ENCODE results near the gene CNBD2. TPM values are rescaled to one million over a fixed set of nuclear protein-coding genes. Genes with fewer than 3 reads are reported as not detected.
"Not testable (repeated sequence)": the region's sequence is repeated elsewhere in the genome, so short reads cannot be mapped to it uniquely, and the experiment has no call there.

The CNBD2 gene
- total RNA-seq, 1 donor from 2014 or later: 4.6 TPM

DNA sequence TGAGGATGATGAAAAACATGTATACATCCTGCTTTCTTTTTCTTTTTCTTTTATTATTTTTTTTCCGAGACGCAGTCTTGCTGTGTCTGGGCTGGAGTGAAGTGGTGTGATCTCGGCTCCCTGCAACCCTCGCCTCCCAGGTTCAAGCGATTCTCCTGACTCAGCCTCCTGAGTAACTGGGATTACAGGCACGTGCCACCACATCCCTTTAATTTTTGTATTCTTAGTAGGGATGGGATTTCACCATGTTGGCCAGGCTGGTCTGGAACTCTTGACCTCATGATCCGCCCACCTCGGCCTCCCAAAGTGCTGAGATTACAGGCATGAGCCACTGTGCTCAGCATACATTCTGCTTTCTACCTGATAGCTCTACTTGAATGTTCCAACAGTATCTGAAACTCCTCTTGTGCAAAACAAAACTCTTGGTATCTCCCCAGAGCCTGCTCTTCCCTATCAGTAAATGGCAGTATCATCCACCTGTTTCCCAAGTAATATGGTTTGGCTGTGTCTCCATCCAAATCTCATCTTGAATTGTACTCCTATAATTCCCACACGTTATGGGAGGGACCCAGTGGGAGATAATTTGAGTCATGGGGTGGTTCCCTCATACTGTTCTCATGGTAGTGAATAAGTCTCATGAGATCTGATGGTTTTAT is 85.6 kb downstream of the CNBD2 start:
- intact Hi-C loops (cut with micrococcal nuclease): loop anchor here (5.0 kb wide), 2 partner anchors 38 to 437 kb away; partner anchors contain the start of gene SPAG4

DNA sequence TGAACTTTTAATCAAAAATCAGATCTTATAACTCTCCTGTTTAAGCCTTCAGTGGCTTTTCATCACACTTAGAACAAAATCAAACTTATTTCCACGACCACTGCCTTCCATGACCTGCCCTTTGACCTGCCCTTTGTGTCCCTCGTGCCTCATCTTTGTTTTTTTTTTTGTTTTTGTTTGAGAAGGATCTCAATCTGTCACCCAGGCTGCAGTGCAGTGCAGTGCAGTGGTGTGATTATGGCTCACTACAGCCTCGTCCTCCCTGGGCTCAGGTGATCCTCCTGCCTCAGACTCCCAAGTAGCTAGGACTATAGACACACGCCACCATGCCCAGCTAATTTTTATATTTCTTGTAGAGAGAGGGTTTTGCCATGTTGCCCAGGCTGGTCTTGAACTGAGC is 86.8 kb downstream of the CNBD2 start:
- intact Hi-C loops (cut with micrococcal nuclease): no loop called here

DNA sequence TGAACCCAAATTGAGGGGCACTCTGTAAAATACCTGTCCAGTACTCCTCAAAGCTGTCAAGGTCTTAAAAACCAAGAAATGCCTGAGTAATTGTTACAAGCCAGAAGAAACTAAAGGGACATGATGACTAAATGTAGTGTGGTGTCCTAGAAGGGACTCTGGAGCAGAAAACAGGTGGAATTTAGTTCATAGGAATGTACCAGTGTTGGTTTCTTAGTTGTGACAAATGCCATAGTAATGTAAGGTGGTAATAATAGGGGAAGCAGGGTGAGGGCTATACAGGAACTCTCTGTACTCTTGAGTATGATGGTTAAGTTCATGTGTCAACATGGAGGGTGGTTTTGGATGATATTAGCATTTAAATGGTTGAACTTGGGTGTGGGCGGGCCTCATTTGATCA is 92.3 kb downstream of the CNBD2 start:
- intact Hi-C loops (cut with micrococcal nuclease): loop anchor here (10.0 kb wide), 3 partner anchors 316 to 516 kb away; partner anchors contain the start of genes ERGIC3 and RBM39

DNA sequence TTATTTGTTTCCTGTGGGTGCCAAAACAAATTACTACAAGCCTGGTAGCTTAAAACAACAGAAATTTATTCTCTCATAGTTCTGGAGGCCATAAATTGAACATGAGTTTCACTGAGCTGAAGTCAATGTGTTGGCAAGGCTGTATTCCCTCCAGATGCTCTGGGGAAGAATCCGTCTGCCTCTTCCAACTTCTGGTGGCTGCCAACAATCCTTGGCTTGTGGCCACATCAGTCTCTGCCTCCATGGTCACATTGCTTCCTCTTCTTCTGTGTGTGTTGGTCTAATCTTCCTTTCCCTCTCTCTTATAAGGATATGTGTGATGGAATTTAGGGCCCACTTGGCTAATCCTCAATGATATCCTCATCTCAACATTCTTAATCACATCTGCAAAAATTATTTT is 93.4 kb downstream of the CNBD2 start:
- intact Hi-C loops (cut with micrococcal nuclease): loop anchor here (10.0 kb wide), 3 partner anchors 317 to 517 kb away; partner anchors contain the start of genes ERGIC3 and RBM39

DNA sequence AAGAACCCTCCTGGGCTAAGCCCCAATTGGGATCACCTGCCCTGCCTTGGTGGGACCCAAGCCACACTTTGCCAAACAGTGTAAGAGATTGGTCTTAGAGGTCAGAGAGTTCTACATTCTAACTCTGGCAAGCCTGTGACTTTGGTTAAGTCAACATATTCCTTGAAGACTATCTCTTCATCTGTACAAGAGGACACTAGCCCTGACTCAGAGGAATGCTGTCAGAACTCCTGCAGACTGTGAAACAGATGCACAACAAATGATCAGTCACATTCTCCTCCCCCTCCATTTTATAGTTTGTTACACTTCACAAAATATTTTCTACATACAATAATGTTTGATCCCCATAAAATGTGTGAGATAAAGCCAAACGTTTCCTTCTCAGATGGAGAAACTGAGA is 94.4 kb downstream of the CNBD2 start:
- intact Hi-C loops (cut with micrococcal nuclease): loop anchor here (10.0 kb wide), 3 partner anchors 318 to 518 kb away; partner anchors contain the start of genes ERGIC3 and RBM39

DNA sequence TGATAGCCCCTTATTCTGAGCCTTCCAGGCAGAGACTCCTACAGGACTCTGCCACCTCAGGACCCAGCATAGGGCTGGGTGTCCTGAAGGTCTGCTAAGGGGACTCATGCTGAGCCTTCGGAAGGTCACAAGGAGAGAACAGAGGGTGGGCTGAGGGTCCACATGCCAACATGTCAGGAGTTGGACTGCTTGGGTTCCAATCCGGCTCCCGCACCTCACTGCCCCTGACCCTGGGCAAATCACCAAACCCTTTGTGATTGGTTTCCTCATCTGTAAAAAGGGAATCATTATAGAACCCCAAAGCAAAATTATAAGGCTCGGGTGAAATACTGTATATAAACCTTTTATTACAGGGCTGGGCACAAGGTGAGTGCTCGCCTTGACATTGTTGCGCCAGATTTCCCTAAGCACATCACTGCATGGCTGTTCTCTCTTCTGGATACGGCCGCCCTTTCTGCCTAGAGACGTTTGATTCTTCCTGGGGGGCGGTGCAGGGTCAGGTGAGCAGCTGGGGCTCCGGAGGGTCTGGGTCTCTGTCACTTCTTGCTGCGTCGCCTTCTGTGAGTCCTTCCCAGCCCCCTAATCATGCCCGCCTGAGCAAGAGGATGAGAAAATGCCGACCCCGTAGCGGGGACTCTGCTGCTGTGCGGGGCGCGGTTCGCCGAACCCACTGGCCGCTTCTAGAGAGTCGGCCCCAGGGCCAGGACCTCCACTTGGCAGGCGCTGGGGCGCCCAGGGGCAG is 95.7 kb downstream of the CNBD2 start:
- intact Hi-C loops (cut with micrococcal nuclease): loop anchor here (1.0 to 10.0 kb wide), 7 partner anchors 13 to 519 kb away; partner anchors contain the start of genes ERGIC3, RBM39 and SCAND1

DNA sequence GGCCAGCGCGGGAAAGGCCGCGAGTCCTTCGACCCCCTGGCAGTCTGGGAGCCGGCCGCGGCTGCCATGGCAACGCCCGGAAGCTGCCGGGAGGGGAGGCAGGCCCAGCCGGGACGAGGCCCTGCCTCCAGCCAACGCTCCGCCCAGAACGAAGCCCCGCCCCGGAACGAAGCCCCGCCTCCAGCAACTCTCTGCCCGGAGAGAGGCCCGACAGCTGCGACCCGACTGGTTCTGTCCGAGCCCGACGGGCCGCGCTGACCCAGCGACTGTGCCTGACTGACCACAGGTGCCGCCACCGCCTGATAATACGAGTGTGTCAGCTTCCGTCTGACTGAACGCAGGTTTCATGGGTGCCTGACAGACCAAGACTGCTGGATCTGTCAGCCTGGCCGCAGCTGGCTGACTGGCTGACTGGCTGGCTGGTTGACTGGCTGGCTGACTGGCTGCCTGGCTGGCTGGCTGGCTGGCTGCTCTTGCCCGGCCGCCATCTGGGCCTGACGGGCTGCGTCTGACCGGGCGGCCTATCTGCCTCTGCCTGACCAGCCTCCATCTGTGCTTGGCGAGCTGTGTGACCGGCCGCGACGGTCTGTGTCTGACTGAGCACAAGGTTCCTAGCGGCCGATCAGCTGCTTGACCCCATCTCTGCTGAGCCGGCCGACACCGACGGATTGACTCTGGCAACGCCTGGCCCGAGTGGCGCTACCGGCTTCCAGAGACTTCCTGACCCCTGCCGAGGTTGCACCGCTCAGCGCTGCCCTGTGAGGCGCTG is 96.5 kb downstream of the CNBD2 start:
- intact Hi-C loops (cut with micrococcal nuclease): loop anchor here (1.0 to 10.0 kb wide), 7 partner anchors 14 to 520 kb away; partner anchors contain the start of genes ERGIC3, RBM39 and SCAND1

DNA sequence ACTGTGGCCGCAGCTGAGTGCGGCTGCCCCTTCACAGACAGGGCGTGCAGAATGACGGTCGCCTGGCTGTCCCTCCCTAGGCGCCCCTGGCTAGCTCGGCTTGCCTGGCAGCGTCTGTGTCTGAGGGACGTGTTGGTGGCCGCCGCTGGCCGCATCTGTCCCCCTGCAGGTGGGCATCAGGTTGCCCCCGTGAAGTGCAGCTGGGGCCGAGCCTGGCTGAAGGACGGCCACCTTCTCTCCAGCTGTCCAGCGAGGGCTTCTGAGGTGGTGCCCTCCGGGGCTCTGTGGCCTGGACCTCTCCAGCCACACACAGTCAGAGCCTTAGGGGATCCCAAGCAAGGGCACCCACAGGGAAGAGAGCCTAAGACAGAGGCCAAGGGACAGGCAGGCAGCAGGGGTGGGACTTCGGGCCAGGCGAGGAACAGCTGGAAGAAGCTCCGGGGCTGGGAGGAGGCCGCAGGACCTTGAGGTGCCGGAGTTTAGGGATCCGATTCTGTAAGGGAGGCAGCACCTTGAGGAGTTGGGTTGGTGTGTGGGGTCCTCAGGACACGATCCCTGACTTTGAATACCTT is 97.1 kb downstream of the CNBD2 start:
- intact Hi-C loops (cut with micrococcal nuclease): loop anchor here (2.0 to 10.0 kb wide), 5 partner anchors 27 to 521 kb away; partner anchors contain the start of genes ERGIC3 and RBM39

DNA sequence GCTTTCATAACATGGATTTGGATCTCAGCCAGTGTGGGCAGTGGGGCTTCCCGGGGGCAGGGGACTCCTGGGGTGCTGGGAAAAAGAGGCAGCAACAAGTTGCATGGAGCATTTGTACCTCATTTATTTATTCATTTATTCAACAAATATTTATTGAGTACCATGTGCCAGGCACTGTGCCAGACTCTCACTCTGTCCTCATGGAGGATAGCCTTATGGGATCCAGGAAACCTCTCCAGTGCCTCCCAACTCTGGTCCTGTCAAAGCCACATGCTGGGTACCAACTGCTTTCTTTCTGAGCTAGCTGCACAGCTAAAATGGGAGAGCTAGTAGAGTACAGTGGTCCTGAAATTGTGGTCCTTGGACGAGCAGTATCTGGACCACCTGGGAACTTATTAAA is 98.4 kb downstream of the CNBD2 start:
- intact Hi-C loops (cut with micrococcal nuclease): loop anchor here (10.0 kb wide), 3 partner anchors 322 to 522 kb away; partner anchors contain the start of genes ERGIC3 and RBM39

DNA sequence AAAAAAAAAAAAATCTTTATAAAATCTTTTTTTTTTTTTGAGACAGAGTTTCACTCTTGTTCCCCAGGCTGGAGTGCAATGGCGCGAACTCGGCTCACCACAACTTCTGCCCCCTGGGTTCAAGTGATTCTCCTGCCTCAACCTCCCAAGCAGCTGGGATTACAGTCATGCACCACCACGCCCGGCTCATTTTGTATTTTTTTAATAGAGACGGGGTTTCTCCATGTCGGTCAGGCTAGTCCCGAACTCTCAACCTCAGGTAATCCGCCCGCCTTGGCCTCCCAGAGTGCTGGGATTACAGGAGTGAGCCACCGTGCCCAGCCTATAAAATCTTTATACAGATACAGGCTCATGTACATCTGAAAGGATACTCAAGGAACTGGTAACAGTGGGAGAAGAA is 100.1 kb downstream of the CNBD2 start:
- intact Hi-C loops (cut with micrococcal nuclease): loop anchor here (10.0 kb wide), 3 partner anchors 324 to 524 kb away; partner anchors contain the start of genes ERGIC3 and RBM39

DNA sequence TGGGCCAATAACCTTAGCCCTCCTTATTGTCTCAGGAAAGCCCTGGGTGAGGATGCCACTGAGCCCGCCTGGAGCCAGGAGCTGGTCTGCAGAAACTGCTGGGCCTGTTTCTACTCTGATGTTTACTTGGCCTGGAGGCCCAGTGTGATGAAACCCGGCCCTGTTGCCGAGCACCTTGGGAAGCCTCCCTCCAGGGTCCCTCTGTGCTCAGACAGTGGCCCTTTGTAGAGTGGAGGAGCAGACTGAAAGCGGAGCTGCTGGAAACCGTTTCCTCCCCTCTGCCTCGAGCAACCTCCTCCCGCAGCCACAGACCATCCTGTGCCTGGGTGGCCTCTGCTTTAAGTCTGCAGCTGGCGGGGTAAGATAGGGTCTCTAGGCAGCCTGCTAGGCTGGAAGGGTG is 102.1 kb downstream of the CNBD2 start:
- intact Hi-C loops (cut with micrococcal nuclease): no loop called here

DNA sequence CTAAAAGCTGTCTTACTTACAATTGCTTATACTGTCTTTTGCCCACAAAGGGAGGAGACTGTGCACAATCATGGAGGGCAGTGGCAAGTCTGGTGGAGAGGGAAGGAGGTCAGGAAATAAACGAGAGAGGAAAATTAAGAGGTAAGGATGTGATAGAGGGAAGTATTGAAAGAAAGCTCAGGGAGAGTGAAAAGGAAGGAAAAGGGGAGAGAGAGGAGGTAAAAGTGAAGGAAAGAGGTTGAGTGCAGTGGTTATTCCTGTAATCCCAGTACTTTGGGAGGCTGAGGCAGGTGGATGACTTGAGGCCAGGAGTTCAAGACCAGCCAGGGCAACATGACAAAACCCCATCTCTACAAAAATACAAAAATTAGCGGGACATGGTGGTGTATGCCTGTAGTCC is 103.5 kb downstream of the CNBD2 start:
- intact Hi-C loops (cut with micrococcal nuclease): no loop called here

DNA sequence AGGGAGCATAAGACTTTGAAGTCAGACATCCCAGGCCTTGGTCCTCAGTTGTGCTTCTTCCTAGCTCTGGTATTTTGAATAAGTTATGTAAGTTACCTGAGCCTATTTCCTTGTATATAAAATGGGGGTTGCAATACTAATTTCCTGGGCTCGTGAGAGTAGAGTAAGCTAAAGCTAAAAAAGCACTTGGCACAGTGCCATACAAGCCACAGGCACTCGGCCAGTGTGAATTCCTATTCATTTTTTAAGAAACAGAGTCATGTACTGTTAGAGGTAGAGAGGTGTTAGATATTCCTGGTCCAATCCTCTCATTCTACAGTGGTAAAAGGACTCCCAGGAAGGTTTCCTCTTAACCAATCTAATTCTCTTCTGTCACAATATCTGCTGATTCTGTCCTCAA is 106.6 kb downstream of the CNBD2 start:
- intact Hi-C loops (cut with micrococcal nuclease): no loop called here

DNA sequence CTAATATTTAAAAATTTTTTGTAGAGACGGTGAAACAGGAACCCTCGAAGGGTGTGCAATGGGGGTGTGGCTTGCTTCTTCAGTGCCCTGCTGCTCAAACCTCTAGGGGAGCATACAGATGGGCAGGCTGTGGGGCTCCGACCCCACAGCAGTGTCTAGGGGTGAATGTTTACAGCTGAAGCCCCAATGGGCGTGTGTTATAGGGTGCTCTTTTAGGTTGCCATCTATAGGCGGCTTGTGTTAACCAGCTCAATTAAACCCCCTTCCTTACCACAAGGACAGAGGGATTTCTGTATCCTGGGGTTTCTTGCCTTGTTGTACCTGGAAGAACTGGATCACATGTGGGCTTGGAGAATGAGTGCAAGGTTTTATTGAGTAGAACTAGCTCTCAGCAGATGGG is 109.4 kb downstream of the CNBD2 start:
- intact Hi-C loops (cut with micrococcal nuclease): not testable (repeated sequence)

DNA sequence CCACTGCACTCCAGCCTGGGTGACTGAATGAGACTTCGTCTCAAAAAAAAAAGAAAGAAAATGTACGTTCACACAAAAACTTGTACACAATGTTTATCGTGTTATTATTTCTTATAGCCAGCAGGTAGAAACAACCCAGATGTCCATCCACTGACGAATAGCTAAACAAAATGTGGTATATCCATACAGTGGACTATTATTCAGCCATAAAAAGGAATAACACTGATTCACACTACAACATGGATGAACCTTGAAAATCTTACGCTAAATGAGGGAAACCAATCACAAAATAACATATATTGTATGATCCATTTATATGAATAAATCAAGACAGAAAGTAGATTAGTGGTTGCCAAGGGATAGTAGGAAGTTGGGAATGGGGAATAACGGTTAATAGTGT is 111.1 kb downstream of the CNBD2 start:
- intact Hi-C loops (cut with micrococcal nuclease): no loop called here

DNA sequence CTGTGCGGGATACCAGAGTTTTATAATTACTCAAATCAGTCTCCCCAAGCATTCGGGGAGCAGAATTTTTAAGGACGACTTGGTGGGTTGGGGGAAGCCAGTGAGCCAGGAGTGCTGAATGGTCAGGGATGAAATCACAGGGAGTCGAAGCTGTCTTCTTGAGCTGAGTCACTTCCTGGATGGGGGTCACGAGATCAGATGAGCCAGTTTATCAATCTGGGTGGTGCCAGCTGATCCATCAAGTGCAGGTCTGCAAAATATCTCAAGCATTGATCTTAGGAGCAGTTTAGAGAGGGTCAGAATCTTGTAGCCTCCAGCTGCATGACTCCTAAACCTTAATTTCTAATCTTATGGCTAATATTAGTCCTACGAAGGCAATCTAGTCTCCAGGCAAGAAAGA is 111.6 kb downstream of the CNBD2 start:
- intact Hi-C loops (cut with micrococcal nuclease): not testable (repeated sequence)

Other genes starting within 250 kb of the CNBD2 start
- 387 and 394 TPM in 2 replicates for gene RBM39, start 226.3 kb upstream of the CNBD2 start, total RNA-seq
- gene PHF20, start 196.6 kb upstream of the CNBD2 start, total RNA-seq: 62.7 and 64.1 TPM in 2 replicates
- 41.0 and 43.3 TPM in 2 replicates for gene SCAND1, start 14.1 kb upstream of the CNBD2 start, total RNA-seq
- not detected in 2 replicates for gene EPB41L1, start 186.2 kb downstream of the CNBD2 start, total RNA-seq